ENCODE results near the gene FBLIM1.
"Not testable (repeated sequence)": the region's sequence is repeated elsewhere in the genome, so short reads cannot be mapped to it uniquely, and the experiment has no call there.

The FBLIM1 gene

DNA sequence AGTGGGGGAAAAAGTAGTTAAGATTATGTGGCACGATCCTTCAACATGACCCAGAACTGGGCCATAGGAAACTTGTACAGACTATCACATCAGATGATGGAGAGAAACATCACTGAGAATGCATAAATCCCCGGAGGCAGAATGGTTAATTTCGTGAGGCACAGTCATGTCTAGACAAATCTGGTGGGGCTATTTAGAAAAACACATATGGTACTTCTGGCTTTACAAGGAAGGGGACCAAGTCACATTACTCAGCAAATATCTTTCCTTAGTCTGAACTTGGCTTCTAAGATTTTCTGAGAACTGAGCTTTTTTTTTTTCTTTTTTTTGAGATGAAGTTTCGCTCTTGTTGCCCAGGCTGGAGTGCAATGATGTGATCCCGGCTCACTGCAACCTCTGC is 58.1 kb downstream of the FBLIM1 start:
- no peak for DNase-seq (ENCODE audit: low read depth)

DNA sequence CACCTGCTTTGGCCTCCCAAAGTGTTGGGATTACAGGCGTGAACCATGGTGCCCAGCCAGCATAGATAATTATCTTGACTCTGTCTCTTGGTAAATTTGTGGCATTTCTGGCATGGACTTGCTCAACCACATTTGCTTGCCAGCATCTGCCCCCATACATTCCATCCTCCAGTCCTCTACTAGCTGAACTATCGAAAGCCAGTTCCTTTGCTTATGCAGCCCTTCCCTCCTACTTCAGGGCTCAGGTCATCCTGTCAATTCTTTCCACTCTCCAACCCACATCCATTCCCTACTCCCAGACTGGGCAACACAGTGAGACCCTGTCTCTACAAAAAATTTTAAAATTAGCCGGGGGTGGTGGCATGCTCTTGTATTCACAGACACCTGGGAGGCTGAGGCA is 61.9 kb downstream of the FBLIM1 start:
- no peak for DNase-seq (ENCODE audit: low read depth)

DNA sequence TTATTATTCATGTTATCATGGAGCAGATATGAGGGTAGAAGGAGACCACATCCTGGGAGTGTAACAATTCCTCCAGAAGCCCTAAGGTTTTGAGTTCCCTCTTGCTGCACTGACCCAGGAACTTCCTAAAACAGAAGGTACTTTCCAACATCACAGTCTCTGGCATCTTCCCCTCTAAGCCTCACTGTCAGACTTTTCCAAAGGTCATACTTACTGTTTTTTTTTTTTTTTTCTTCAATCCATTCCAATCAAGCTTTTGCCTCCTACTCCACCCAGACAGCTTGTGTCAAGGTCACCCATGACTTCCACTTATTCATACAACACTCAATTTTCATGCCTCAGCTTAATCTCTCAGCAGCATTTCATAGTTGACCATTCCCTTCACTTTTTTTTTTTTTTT is 67.2 kb downstream of the FBLIM1 start:
- DNase-seq (ENCODE audit: low read depth): no peak

DNA sequence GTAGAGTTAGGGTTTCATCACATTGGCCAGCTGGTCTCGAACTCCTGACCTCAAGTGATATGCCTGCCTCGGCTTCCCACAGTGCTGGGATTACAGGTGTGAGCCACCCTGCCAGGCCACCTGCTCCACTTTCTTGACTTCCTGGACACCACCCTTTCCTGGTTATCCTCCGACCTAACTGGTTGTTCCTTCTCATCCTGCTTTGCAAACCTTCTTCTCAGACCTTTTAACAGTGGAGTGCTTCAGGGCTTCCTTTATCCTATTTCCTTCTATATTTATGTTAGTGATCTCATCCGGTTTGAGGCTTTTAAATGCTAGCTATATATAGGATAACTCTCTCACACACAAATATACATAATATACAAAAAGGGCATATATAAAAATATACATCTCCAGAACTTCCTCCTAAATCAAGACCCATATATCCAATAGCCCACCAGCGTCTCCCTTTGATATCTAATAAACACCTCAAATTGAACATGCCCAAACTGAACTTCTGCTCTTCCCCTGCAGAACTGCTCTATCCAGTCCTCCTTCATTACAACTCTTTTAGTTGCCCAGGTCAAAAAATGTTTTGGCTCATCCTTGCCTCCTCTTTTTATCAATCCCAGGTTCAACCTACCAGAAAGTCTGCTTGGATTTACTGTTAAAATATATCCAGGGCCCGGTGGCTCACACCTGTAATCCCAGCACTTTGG is 68.4 kb downstream of the FBLIM1 start:
- DNase-seq (ENCODE audit: low read depth): no peak

DNA sequence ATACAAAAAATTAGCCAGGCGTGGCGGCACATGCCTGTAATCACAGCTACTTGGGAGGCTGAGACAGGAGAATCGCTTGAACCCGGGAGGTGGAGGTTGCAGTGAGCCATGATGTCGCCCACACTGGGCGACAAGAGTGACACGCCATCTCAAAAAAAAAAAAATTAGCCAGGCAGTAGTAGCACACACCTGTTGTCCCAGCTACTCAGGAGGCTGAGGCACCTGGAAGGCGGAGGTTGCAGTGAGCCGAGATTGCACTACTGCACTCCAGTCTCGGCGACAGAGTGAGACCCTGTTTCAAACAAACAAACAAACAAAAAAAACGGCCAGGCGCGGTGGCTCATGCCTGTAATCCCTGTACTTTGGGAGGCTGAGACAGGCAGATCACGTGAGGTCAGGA is 69.0 kb downstream of the FBLIM1 start:
- DNase-seq (ENCODE audit: low read depth): not testable (repeated sequence)

DNA sequence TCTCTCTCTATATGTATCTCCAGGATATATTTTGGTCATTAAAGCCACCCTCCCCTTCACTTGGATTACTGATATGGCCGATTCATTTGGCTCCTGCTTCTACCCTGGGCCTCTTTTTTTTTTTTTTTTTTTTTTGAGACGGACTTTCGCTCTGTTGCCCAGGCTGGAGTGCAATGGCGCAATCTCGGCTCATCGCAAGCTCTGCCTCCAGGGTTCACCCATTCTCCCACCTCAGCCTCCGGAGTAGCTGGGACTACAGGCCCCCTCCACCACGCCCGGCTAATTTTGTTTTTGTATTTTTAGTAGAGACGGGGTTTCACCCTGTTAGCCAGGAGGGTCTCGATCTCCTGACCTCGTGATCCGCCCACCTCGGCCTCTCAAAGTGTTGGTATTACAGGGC is 70.3 kb downstream of the FBLIM1 start:
- DNase-seq (ENCODE audit: low read depth): not testable (repeated sequence)

DNA sequence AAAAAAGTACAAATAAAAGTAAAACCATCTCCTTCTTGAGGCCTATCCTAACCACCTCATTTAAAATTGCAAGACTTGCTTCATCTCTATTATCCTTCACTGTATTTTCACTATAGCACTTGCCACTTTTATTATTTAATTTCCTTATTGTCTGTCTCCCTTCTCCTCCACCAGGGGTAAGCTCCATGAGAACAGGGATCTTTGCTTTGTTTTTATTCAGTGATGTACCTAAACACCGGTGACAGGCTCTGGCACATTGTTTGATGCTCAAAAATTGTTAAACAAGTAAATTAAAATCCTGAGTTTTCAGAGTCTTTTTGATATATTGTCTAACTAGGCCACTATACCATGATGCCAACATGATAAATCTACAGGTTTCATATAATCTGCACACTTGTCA is 71.7 kb downstream of the FBLIM1 start:
- no peak for DNase-seq (ENCODE audit: low read depth)

DNA sequence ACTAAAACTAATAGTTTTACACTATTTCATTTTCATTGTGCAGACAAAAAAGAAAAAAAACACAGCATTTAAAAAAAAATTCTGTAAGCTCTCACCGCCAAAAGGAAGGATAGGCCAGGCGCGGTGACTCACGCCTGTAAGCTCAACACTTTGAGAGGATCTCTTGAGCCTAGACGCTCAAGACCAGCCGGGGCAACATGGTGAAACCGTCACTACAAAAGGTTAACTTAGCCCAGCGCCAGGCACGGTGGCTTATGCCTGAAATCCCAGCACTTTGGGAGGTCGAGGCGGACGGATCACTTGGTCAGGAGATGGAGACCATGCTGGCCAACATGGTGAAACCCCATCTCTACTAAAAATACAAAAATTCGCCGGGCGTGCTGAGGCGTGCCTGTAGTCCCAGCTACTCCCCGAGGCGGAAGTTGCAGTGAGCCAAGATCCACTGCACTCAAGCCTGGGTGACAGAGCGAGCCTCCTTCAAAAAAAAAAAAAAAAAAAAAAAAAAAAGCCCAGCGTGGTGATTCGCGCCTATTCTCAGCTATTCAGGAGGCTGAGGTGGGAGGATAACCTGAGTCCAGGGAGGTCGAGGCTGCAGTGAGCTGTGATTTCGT is 74.6 kb downstream of the FBLIM1 start:
- no peak for DNase-seq (ENCODE audit: low read depth)

DNA sequence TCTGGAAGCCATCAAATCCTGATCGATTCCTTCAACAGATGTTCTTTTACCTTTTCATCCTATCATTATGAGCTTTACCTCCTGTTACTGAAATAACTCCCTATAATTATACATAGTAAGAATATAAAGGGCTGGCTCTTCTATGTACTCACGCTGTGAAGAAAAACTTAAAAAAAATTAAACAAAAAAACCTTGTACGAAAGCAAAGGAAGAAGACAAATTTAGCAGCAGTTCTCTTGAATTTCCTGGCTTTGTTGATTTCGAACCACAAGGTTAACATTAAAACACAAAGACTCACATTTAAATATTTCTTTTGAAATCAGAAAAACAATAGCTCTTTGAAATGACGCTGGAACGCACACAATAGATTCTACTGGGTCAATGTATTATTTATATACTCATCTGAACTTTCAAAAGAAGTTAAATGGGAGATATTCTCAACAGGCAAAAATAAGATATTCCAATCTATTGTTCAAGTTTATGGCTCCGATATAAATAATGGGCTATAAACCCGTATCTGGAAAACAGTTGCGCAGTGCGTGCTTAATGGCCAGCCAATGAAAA is 75.3 kb downstream of the FBLIM1 start:
- DNase-seq (ENCODE audit: low read depth): no peak

DNA sequence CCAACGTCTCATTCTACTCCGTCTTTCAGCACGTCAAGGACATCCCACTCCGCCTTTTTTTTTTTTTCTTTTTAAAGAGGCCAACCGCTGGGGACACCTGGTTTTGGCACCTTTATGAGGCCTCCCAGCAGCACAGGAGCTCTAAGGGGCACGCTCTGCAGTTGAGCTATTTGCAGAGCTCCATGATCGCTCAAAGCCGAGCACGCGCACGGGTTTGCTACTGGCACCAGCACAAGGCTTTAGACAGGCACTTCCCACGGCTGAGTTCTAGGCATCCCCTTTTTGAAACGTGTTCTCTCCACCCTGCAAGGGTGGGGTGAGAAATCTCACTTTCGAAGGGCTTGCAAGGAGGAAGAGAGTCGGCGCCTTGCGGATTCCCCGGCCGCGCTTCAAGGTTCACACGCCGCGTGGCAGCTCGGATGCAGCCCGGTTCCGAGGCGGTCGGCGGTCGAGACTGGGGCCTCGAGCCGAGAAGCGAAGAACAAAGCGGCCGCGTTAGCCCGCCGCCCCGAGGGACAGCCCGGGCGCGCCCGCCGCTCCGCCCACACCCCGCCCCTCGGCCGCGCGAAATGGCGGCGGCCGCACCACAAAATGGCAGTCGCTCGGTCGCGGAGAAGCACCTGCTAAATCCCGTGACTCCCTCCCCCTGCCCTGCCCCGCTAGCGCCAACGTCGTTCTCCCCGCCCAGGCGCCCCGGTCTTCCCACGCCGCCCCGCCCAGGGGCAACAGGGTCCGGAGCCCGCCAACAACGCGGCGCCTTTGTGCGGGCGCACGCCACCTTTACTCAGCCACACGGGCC is 76.0 kb downstream of the FBLIM1 start:
- peak; percentile 66 for DNase-seq (ENCODE audit: low read depth)

DNA sequence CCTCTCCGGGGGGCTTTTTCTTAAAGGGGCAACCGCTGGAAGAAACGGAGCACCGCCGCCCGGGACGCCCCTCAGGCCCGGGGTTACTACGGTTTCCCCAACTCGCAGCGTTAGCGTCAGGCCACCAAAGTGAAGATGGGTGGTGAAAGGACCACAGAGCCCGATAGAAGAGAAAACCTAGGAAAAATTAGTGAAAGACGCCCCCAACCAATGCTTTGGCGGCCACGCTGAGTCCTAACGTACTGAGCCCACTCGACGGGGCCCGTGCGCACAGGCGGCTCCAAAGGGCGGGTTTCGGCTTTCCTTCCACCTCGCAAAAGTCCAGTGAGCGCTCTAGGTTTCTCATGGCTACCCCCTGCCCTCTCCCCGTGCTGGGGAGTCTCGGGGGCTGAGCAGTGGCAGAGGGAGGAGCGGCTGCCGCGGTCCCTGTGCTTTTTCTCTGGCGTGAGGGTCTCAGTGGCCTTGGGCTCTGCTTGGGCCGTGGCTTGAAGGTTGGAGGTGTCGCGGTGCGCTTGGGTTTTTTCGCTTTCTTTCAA is 76.7 kb downstream of the FBLIM1 start:
- no peak for DNase-seq (ENCODE audit: low read depth)

DNA sequence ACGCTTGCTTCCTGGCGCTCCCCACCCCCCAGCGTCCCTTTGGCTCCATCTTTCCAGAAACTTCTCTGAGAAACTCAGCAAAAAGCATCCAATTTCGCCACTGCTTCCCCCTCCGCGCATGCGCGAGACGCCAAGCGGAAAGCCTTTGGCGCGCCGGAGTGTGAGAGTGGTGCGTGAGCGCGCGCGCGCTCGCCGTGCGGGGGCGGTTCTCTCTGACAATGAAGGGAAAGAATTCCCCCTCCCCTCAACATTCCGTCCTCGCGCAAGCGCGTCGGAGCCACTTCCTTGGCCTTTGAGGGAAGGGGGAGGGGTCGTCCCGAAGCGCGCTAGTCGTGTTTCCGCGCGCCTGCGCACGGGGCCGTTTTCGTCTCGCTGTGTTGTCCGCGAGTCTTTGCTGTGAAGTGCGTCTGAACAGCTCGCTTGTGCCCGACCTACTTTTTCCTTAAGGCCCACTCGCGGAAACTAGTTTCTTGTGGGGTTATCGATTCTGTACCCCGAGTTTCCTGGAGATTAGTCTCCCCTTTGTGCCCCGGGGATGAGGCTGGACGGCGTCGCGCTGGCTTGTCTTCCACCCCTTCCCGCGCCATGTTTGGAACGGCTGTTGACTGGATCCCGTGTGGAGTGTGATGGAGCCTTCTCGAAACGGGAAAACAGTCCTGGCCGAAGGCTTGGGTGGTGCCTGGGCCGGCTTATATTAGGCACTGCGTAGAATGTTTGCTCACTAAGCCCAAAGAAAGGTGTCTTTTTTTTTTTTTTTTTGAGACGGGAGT is 77.3 kb downstream of the FBLIM1 start:
- DNase-seq (ENCODE audit: low read depth): peak; percentile 92
